Iris pigment epithelial cell (primary cell): ENCODE results near the gene LHX8.

Experiments used
- DNase-seq: peaks from one replicate; pipeline ENCODE4 v3.0.0-alpha.2; 2011; ENCODE audit warnings: low read depth

LHX8 gene

DNA sequence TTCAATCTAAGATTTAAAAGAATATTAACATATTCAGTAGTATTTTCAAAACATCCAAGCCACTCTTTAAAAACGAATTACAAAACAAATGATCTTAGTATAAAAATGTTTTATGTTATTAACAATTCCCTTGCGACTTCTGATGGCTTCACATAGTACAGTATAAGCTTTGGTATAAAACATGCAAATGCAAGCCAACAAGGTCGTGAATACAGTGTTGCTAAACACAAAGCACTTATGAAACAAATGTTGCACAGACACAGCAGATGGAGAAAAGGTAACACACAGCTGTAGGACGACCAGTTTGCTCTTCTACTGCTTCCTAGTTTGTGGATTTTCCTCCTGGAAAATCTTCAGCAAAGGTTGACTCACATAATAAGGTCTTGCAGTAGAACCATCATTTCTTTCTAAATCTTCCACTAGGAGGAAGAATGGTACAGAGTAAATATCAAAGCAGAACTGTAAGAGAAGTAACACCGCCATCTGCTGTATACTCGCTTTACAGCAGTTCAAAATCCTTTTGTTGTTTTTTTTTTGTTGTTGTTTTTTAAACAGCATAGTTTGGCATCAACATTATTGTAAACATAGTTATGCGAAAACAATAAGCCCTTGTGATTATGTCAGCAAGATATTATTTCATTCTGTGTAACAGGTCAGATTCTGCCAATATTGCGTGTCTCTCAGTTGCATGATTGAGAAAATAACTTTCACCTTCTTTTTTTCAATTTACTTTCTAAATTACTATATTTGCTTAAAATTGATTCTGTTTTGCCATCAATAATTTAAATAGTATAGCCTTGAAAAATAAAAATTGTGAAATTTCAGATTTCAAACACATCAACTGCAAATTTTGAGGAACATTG, 69.5 kb downstream of the LHX8 start:
- DNase-seq: peak; percentile 46

DNA sequence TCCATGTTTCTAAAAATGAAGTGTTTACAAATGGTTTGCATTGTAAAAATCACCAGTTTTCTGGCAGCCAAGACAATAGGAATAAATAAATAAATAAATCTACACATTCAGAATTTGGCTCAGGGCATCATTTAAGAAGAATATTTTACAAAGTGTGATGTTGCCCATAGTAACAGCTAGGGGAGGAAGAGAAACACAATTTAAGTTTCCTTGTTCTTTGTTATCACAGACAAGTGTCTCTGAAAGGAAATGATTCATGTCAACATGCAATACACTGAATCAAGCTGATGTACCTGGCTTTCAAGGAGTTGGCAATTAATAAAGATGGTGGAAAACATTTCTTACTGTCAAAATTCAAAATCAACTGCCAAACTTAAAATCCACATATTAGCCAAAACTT, 74.7 kb downstream of the LHX8 start:
- no peak for DNase-seq
